Astrocyte (in vitro differentiated cells and primary cell): ENCODE results near the gene DCP1B.

ENCODE experiments used
- EZH2 ChIP-seq: IDR thresholded peaks from 2 replicates; pipeline ENCODE4 v1.6.1; 2012; ENCODE audit warnings: mild to moderate bottlenecking, low read length, inconsistent platforms; ENCODE audit not compliant: insufficient read depth
- TF ChIP-seq, protein P1 (sequence below): IDR thresholded peaks from 2 replicates; pipeline ENCODE4 v1.5.1; 2011; ENCODE audit warnings: low read depth, mild to moderate bottlenecking, inconsistent platforms, low read length, moderate library complexity; ENCODE audit not compliant: insufficient read depth

DNA sequence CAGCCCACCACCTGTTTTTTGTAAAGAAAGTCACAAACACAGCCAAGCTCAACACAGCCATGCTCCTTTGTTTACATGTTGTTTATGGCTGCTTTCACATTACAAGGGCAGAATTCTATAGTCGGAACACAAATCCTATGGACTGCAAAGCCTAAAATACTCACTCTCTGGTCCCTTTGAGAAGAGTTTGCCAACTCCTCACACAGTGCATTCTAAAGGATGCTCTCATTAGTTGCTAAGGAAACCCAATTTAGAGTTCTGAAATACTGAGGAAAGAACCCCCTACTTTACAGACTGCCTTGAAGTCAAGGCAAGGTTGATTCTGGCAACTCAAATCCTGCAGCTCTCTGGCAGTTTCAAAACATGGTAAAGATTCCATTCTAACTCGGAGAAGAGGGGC, 38.3 kb downstream of the DCP1B start:
- TF ChIP-seq, protein P1, sequence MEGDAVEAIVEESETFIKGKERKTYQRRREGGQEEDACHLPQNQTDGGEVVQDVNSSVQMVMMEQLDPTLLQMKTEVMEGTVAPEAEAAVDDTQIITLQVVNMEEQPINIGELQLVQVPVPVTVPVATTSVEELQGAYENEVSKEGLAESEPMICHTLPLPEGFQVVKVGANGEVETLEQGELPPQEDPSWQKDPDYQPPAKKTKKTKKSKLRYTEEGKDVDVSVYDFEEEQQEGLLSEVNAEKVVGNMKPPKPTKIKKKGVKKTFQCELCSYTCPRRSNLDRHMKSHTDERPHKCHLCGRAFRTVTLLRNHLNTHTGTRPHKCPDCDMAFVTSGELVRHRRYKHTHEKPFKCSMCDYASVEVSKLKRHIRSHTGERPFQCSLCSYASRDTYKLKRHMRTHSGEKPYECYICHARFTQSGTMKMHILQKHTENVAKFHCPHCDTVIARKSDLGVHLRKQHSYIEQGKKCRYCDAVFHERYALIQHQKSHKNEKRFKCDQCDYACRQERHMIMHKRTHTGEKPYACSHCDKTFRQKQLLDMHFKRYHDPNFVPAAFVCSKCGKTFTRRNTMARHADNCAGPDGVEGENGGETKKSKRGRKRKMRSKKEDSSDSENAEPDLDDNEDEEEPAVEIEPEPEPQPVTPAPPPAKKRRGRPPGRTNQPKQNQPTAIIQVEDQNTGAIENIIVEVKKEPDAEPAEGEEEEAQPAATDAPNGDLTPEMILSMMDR: no peak
- no peak for TF ChIP-seq EZH2
